Stomach (tissue), 9 donors: Measurements from ENCODE around the gene PDLIM3. TPM values are rescaled to one million over a fixed set of nuclear protein-coding genes. Genes with fewer than 3 reads are reported as not detected.

Experiments
- DNase-seq, 2 donors: peaks; one replicate each; pipeline versions ENCODE4 v3.0.0 to v3.0.0-alpha.2; 2013 to 2019
- H3K27ac ChIP-seq, 5 donors: fragments of 200-600 bp in 4 of 5; sonication (generic) in 4 of 5; one replicate each; pipeline ENCODE4 v1.5.1; 2013 to 2019; ENCODE audit warnings: mild to moderate bottlenecking in 1 of 5, moderate library complexity in 1 of 5
- H3K27me3 ChIP-seq, 3 donors: fragments of 200-600 bp; sonication (generic); one replicate each; pipeline ENCODE4 v1.5.1; 2017 to 2019; ENCODE audit warnings: mixed run types in 1 of 3
- H3K36me3 ChIP-seq, 4 donors: fragments of 200-600 bp; sonication (generic); 1 replicate in 3 of 4; 2 replicates in 1 of 4; pipeline ENCODE4 v1.5.1; 2016 to 2019
- H3K4me1 ChIP-seq, 4 donors: fragments of 200-600 bp; sonication (generic); one replicate each; pipeline ENCODE4 v1.5.1; 2016 to 2019
- H3K4me3 ChIP-seq, 4 donors: fragments of 200-600 bp; sonication (generic) in 3 of 4; one replicate each; pipeline ENCODE4 v1.5.1; 2016 to 2019; ENCODE audit warnings: mild to moderate bottlenecking in 1 of 4
- H3K9me3 ChIP-seq, 4 donors: fragments of 200-600 bp; sonication (generic); one replicate each; pipeline ENCODE4 v1.5.1; 2016 to 2019
- EP300 ChIP-seq: sonication (generic); formaldehyde crosslinking; IDR thresholded peaks from one replicate; pipeline ENCODE4 v1.6.1; 2017; ENCODE audit warnings: antibody characterized with exemption
- POLR2A ChIP-seq, 4 donors: fragments of 450-650 bp; IDR thresholded peaks; one replicate each; pipeline ENCODE4 v1.6.1; 2016; ENCODE audit warnings: antibody characterized with exemption in 4 of 4, control low read depth in 2 of 4, mild to moderate bottlenecking in 1 of 4, moderate library complexity in 1 of 4
- POLR2AphosphoS5 ChIP-seq, 3 donors: sonication (generic); formaldehyde crosslinking; IDR thresholded peaks; one replicate each; pipeline ENCODE4 v1.6.1; 2016; ENCODE audit warnings: antibody characterized with exemption in 3 of 3
- WGBS, 5 donors: extraction: QIAGEN DNeasy Blood & Tissue Kit in 3 of 5; methylation state at CpG; one replicate each; pipeline versions ENCODE4 v1.1.5 to v1.1.7; 2013 to 2018; 5-methylcytosine and 5-hydroxymethylcytosine counted together
- intact Hi-C: fragments of 100-400 bp; cut with DNase I; formaldehyde crosslinking; loops from one replicate; pipeline ENCODE4 v1.15.1; 2023; ENCODE audit warnings: low total_unique reads
- polyA plus RNA-seq, 3 donors: library from polyadenylated mRNA; stranded (reverse); fragments of 200-250 nt; gene quantifications; one replicate each; pipeline ENCODE4 v1.2.3, GENCODE V29; 2013
- total RNA-seq, 5 donors: library from RNA; depleted of rRNA; stranded (reverse); fragments of >200 nt; gene quantifications; one replicate each; pipeline versions ENCODE4 v1.1.0 to v1.2.3, GENCODE V29; 2014 to 2016
- TF ChIP-seq, protein P1 (sequence below), 7 experiments: fragments of 450-650 bp in 4 of 7; fragments of 200-600 bp in 3 of 7; sonication (generic) in 3 of 7; IDR thresholded peaks; one replicate each; pipeline ENCODE4 v1.5.1; 2016 to 2019; ENCODE audit warnings: antibody characterized with exemption in 7 of 7, control low read depth in 2 of 7, mild to moderate bottlenecking in 1 of 7
- donor health status: healthy with polysubstance abuse.
- donor health status: Bipolar disorder and iron deficiency.
- donor health status: healthy.

Gene PDLIM3
- total and polyA plus RNA-seq, 8 donors = 73.9 to 755 (median 108) TPM

DNA sequence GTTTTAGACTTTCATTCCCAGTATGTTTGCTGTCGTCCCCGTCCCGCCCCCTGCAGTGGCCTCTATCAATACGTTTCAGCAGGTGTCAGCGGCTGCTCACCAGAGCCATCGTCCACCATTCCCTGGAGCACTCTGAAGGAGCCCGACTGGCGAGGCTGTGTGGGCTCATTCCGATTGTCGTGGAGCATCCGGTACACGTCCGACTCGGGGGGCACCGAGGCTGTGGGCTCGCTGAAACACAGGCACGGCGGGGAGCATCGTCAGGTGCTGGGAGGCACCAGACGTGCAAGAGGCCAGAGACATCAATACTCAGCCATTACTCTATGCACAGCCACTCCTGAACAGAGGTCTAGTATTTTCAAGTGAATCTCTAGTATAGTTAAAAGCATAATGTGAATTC, 28.9 kb downstream of the PDLIM3 start:
- intact Hi-C loops = no loop called here
- 89 to 96% (median 93%) methylated on average over 20 of the region's 20 CpGs for WGBS, 5 donors
- TF ChIP-seq POLR2A (IDR thresholded peaks at IDR 0.05) (no peak), POLR2AphosphoS5 (IDR thresholded peaks at IDR 0.05) (no peak), EP300 (no peak)
- TF ChIP-seq, protein P1, sequence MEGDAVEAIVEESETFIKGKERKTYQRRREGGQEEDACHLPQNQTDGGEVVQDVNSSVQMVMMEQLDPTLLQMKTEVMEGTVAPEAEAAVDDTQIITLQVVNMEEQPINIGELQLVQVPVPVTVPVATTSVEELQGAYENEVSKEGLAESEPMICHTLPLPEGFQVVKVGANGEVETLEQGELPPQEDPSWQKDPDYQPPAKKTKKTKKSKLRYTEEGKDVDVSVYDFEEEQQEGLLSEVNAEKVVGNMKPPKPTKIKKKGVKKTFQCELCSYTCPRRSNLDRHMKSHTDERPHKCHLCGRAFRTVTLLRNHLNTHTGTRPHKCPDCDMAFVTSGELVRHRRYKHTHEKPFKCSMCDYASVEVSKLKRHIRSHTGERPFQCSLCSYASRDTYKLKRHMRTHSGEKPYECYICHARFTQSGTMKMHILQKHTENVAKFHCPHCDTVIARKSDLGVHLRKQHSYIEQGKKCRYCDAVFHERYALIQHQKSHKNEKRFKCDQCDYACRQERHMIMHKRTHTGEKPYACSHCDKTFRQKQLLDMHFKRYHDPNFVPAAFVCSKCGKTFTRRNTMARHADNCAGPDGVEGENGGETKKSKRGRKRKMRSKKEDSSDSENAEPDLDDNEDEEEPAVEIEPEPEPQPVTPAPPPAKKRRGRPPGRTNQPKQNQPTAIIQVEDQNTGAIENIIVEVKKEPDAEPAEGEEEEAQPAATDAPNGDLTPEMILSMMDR (IDR thresholded peaks at IDR 0.05) = no peak
- peak overlapping the region in 1 of 5 donors; percentile 82 for H3K27ac ChIP-seq
- H3K27me3 ChIP-seq = no peaks in the 10 kb centered on the region
- peaks cover 5 to 20% (median 13%) of the 10 kb centered on the region in 4 donors for H3K36me3 ChIP-seq
- DNase-seq = no peak
- no peaks in the 10 kb centered on the region for H3K9me3 ChIP-seq
- H3K4me3 ChIP-seq = no peak overlapping the region
- H3K4me1 ChIP-seq = peaks cover 0 to 18% (median 8%) of the 10 kb centered on the region in 4 donors

DNA sequence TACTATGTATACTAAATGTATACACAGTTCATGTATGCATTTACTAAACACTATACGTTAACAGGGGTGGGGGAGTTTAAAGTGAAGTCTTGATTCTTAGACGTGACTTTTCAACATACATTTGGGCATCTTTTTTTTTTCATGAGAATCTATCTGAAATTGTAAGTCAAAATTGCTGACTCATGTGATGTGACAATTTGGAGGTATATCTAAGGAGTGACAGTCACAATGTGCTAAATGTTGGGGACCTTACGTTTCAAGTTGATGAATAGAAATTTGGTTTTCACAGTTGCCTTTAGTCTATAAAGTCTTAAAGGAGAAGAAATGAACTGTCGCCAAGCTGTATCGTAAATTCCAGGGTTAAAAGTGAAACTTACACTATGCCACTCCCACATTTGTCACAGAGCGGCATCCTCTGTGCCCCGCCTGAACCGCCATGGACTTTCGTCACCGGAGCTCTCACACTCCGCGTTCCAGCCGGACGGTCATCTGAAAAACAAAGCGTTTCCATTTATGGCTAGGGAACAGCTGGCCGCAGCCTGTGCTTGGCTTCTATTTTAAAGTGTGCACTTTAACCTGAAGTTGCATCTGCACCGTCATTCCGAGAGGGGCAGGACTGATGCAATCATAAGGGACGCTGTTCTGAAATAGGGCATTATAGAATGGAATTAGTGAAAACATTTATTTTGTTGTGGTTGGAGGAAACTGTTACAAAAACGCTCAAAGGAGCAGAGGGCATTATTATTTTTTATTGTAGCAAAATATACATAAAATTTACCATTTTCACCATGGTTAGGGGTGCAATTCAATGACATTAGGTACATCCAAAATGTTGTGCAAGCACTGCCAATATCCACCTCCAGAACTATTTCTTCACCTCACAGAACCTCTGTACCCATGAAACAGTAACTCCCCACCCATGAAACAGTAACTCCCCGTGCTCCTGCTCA, 30.9 kb downstream of the PDLIM3 start:
- intact Hi-C loops = no loop called here
- peaks cover 0 to 17% (median 7%) of the 10 kb centered on the region in 4 donors for H3K4me1 ChIP-seq
- peaks cover 0 to 7% (median 2%) of the 10 kb centered on the region in 4 donors for H3K9me3 ChIP-seq
- peaks cover 5 to 27% (median 15%) of the 10 kb centered on the region in 4 donors for H3K36me3 ChIP-seq
- WGBS, 5 donors = 63 to 79% (median 69%) methylated on average over 21 of the region's 21 CpGs
- H3K27me3 ChIP-seq = no peaks in the 10 kb centered on the region
- peak; percentile 63 to 77 for DNase-seq
- H3K4me3 ChIP-seq = peak overlapping the region in 2 of 4 donors; percentile 7 to 17
- TF ChIP-seq EP300 (peak; percentile 90), POLR2AphosphoS5 (IDR thresholded peaks at IDR 0.05) (peak; percentile 58 to 92 (median 77))
- TF ChIP-seq, protein P1 (IDR thresholded peaks at IDR 0.05) = no peak
- H3K27ac ChIP-seq = peak overlapping the region in 4 of 5 donors; percentile 59 to 82 (median 70)

DNA sequence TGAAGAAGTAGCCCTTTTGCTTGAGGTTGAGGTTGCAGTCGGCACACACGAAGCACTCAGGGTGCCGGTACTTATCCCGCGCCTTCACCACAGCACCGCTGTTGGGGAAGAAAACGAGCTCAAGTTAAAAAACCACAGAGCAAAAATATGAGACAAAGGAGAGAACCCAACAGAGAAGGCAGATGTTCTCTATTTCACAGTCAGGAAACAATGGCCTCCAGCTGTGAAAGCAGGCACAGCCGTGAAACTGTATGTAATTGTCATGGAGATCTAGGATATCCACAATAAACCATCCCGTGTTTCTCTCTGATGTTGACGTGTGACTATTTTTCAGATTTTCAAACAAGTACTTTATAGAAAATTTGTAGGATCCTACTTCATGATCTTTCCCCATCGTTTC, 32.9 kb downstream of the PDLIM3 start:
- Histone ChIP-seq H3K4me3 (no peak overlapping the region), H3K27me3 (no peaks in the 10 kb centered on the region), H3K4me1 (peaks cover 0 to 17% (median 7%) of the 10 kb centered on the region in 4 donors), H3K9me3 (peaks cover 0 to 7% (median 2%) of the 10 kb centered on the region in 4 donors), H3K27ac (peak overlapping the region in 1 of 5 donors; percentile 24), H3K36me3 (peaks cover 5 to 27% (median 13%) of the 10 kb centered on the region in 4 donors)
- intact Hi-C loops = no loop called here
- no peak for TF ChIP-seq POLR2A (IDR thresholded peaks at IDR 0.05)
- TF ChIP-seq EP300 = no peak
- TF ChIP-seq POLR2AphosphoS5 (IDR thresholded peaks at IDR 0.05) = no peak
- TF ChIP-seq, protein P1 (IDR thresholded peaks at IDR 0.05) = no peak
- no peak for DNase-seq
- WGBS, 5 donors = 82 to 88% (median 86%) methylated on average over 11 of the region's 11 CpGs

DNA sequence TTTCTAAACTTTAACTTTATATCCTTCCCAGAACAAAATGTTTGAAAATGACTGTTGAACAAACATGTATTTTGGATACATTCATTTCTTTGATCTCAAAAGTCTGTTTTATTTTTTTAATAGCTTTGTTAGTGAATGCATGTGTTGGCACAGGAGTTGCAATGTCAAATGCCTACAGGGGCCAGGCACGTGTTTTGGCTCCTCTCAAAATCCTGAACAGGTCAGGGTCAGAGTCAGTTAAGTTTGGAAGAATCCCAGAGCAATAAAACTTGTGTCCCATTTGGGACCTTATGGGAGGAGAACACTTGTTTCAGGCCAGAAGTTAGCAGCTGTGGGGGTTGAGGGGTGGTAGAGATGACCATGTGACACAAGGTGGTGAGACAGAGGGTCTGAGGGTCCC, 34.7 kb downstream of the PDLIM3 start:
- H3K4me3 ChIP-seq = no peak overlapping the region
- H3K27ac ChIP-seq = peak overlapping the region in 1 of 5 donors; percentile 34
- no peak for DNase-seq
- no peaks in the 10 kb centered on the region for H3K27me3 ChIP-seq
- 18 to 38% (median 20%) methylated on average over 1 of the region's 1 CpG for WGBS, 5 donors
- no peak for TF ChIP-seq EP300
- TF ChIP-seq POLR2A (IDR thresholded peaks at IDR 0.05) = no peak
- TF ChIP-seq POLR2AphosphoS5 (IDR thresholded peaks at IDR 0.05) = no peak
- TF ChIP-seq, protein P1 (IDR thresholded peaks at IDR 0.05) = no peak
- intact Hi-C loops = no loop called here
- H3K36me3 ChIP-seq = peaks cover 5 to 27% (median 11%) of the 10 kb centered on the region in 4 donors
- peaks cover 0 to 17% (median 7%) of the 10 kb centered on the region in 4 donors for H3K4me1 ChIP-seq
- H3K9me3 ChIP-seq = peaks cover 0 to 7% (median 2%) of the 10 kb centered on the region in 4 donors
